Measurements from ENCODE around the gene NTRK1. TPM values are rescaled to one million over a fixed set of nuclear protein-coding genes. Genes with fewer than 3 reads are reported as not detected.

NTRK1 gene
- total RNA-seq, 3 donors from 2014 or later (not counting 1 experiment from before 2014, with no cell fraction given): 1.7 to 16.7 (median 2.4) TPM

- ATAC-seq (no peak), DNase-seq (no peak)
- H3K9me3 ChIP-seq (ENCODE audit: control insufficient read depth, insufficient read depth, low read length): no peaks in the 10 kb centered on the region
- no peaks in the 10 kb centered on the region for H3K9me3 Mint-ChIP-seq
- H3K27me3 ChIP-seq (ENCODE audit: control insufficient read depth, insufficient read depth, low read length): peaks cover 39% of the 10 kb centered on the region
- H3K4me1 ChIP-seq (ENCODE audit: control insufficient read depth, insufficient read depth, low read length): peaks cover 35% of the 10 kb centered on the region
- WGBS (ENCODE audit: insufficient coverage): 95% methylated on average over 5 of the region's 6 CpGs
- intact Hi-C loops (cut with micrococcal nuclease): no loop called here
- peaks cover 12 to 31% of the 10 kb centered on the region in 2 donors for H3K4me1 Mint-ChIP-seq
- H3K27me3 Mint-ChIP-seq (ENCODE audit: low read depth in 2 of 2): peaks cover 38 to 48% of the 10 kb centered on the region in 2 donors
- no peak overlapping the region for H3K27ac ChIP-seq (ENCODE audit: low read length)
- no peaks in the 10 kb centered on the region for H3K36me3 ChIP-seq (ENCODE audit: control insufficient read depth, insufficient read depth, low read length)
- no peak overlapping the region for H3K4me3 ChIP-seq (ENCODE audit: low read length)
- no peak overlapping the region for H3K4me3 Mint-ChIP-seq
- no peaks in the 10 kb centered on the region for H3K36me3 Mint-ChIP-seq
- H3K27ac Mint-ChIP-seq: no peak overlapping the region
- no peak for TF ChIP-seq CTCF (IDR thresholded peaks at IDR 0.05)
Observed at GRCh38 chr1:156862584-156862983, 1.9 kb downstream of the NTRK1 start.

- intact Hi-C loops (cut with micrococcal nuclease): no loop called here
- Histone ChIP-seq H3K27ac (ENCODE audit: low read length) (no peak overlapping the region), H3K36me3 (ENCODE audit: control insufficient read depth, insufficient read depth, low read length) (no peaks in the 10 kb centered on the region), H3K4me3 (ENCODE audit: low read length) (no peak overlapping the region), H3K27me3 (ENCODE audit: control insufficient read depth, insufficient read depth, low read length) (peaks cover 36% of the 10 kb centered on the region), H3K9me3 (ENCODE audit: control insufficient read depth, insufficient read depth, low read length) (no peaks in the 10 kb centered on the region), H3K4me1 (ENCODE audit: control insufficient read depth, insufficient read depth, low read length) (peaks cover 35% of the 10 kb centered on the region)
- TF ChIP-seq CTCF (IDR thresholded peaks at IDR 0.05): no peak
- Mint-ChIP-seq H3K9me3 (no peaks in the 10 kb centered on the region), H3K36me3 (no peaks in the 10 kb centered on the region), H3K27me3 (ENCODE audit: low read depth in 2 of 2) (peaks cover 33 to 42% of the 10 kb centered on the region in 2 donors), H3K4me1 (peaks cover 12 to 31% of the 10 kb centered on the region in 2 donors), H3K4me3 (no peak overlapping the region), H3K27ac (no peak overlapping the region)
- DNase-seq (no peak), ATAC-seq (no peak)
- 69% methylated on average over 10 of the region's 10 CpGs for WGBS (ENCODE audit: insufficient coverage)
Observed at GRCh38 chr1:156862997-156863599, 2.4 kb downstream of the NTRK1 start.

- Histone ChIP-seq H3K27me3 (ENCODE audit: control insufficient read depth, insufficient read depth, low read length) (peaks cover 32% of the 10 kb centered on the region), H3K27ac (ENCODE audit: low read length) (no peak overlapping the region), H3K4me3 (ENCODE audit: low read length) (no peak overlapping the region), H3K4me1 (ENCODE audit: control insufficient read depth, insufficient read depth, low read length) (peaks cover 35% of the 10 kb centered on the region), H3K9me3 (ENCODE audit: control insufficient read depth, insufficient read depth, low read length) (no peaks in the 10 kb centered on the region), H3K36me3 (ENCODE audit: control insufficient read depth, insufficient read depth, low read length) (no peaks in the 10 kb centered on the region)
- ATAC-seq: no peak
- peaks cover 28 to 37% of the 10 kb centered on the region in 2 donors for H3K27me3 Mint-ChIP-seq (ENCODE audit: low read depth in 2 of 2)
- no peak for DNase-seq
- 88% methylated on average over 7 of the region's 7 CpGs for WGBS (ENCODE audit: insufficient coverage)
- H3K4me3 Mint-ChIP-seq: no peak overlapping the region
- intact Hi-C loops (cut with micrococcal nuclease): no loop called here
- H3K36me3 Mint-ChIP-seq: no peaks in the 10 kb centered on the region
- H3K9me3 Mint-ChIP-seq: no peaks in the 10 kb centered on the region
- peaks cover 12 to 28% of the 10 kb centered on the region in 2 donors for H3K4me1 Mint-ChIP-seq
- TF ChIP-seq CTCF (IDR thresholded peaks at IDR 0.05): no peak
- H3K27ac Mint-ChIP-seq: no peak overlapping the region
Observed at GRCh38 chr1:156863631-156864030, 3.0 kb downstream of the NTRK1 start.

- H3K27ac Mint-ChIP-seq: no peak overlapping the region
- TF ChIP-seq CTCF (IDR thresholded peaks at IDR 0.05): no peak
- intact Hi-C loops (cut with micrococcal nuclease): no loop called here
- no peak for ATAC-seq
- Histone ChIP-seq H3K4me3 (ENCODE audit: low read length) (no peak overlapping the region), H3K36me3 (ENCODE audit: control insufficient read depth, insufficient read depth, low read length) (no peaks in the 10 kb centered on the region), H3K27me3 (ENCODE audit: control insufficient read depth, insufficient read depth, low read length) (peaks cover 22% of the 10 kb centered on the region), H3K9me3 (ENCODE audit: control insufficient read depth, insufficient read depth, low read length) (no peaks in the 10 kb centered on the region), H3K4me1 (ENCODE audit: control insufficient read depth, insufficient read depth, low read length) (peaks cover 27% of the 10 kb centered on the region), H3K27ac (ENCODE audit: low read length) (no peak overlapping the region)
- H3K4me3 Mint-ChIP-seq: no peak overlapping the region
- no peaks in the 10 kb centered on the region for H3K36me3 Mint-ChIP-seq
- H3K27me3 Mint-ChIP-seq (ENCODE audit: low read depth in 2 of 2): peaks cover 24 to 34% of the 10 kb centered on the region in 2 donors
- 93% methylated on average over 4 of the region's 4 CpGs for WGBS (ENCODE audit: insufficient coverage)
- DNase-seq: no peak
- peaks cover 9 to 20% of the 10 kb centered on the region in 2 donors for H3K4me1 Mint-ChIP-seq
- no peaks in the 10 kb centered on the region for H3K9me3 Mint-ChIP-seq
Observed at GRCh38 chr1:156864796-156865195, 4.1 kb downstream of the NTRK1 start.
